DMS53 (cell line): ENCODE results near the gene MXRA7.

Source experiments
- DNase-seq: peaks from one replicate; lab custom pipeline; 2025; lab: John Stamatoyannopoulos, UW

MXRA7 gene

DNA sequence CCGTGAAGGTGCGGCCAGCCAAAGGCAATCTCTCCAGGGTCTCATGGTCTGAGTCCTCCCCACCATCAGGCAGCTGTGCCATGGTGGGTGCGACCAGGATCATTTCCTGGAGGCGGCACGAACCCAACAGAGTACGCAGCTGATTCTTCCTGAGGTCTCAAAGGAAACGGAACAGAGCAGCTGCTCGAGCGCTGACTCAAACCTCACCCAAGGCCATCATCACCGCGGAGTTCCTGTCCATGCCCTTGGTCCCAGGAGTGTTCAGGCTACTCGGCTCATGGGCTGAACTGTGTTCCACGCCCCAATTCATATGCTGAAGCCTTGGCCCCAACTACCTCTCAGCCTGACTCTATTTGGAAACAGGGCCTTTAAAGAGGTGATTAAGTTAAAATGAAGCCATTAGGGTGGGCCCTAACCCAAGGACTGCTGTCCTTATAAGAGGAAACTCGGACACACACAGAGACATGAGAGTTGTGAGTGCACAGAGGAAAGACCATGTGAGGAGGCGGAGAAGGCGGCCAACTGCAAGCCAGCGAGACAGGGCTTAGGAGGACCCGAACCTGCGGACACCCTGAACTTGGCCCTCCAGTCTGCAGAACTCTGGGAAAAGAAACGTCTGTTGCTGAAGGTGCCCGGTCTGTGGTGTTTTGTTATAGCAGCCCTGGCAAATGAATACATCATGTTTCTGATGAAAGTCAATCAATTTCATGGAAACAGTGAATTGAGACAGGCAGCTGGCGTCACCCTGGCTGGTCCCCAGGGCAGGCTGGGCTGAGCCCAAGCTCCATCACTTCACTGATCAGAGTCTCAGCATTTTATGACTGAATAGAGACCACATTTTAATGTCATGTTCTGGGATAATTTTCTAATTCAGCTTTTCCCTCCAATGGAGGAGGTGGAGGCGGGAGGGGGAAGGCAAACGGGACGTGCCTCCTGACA, 13.7 kb downstream of the MXRA7 start:
- no peak for DNase-seq

DNA sequence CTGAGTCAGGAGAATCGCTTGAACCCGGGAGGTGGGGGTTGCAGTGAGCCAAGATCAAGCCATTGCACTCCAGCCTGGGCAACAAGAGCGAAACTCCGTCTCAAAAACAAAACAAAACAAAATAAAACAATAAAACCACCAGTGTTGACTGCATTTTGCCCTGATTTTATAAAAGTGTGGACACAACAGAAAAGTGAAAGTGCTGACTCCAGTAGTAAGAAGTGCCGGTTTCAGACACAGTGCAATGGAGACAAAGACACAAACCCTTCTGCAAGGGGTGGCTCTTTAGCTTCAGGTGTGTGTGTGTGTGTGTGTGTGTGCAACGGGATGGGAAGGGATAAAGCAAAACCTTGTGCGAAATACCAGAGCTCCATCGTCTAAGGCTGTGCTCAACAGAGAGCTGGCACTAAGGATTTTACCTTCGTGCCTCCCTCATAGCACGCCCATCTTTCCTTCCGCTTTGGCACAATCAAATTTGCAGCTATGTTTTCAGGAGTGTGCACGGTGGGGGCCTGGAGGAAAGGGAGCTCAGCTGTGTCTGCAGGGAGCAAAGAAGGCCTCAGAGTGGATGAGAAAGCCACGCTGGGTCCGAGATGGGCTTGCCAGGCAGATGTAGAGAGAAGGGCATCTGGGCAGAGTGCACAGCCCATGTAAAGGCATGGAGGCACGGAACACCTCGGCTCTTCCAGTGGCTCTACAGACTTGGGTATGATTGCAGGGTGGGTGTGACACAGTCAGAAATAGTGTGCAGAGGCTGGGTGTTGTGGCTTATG, 15.5 kb downstream of the MXRA7 start:
- no peak for DNase-seq

DNA sequence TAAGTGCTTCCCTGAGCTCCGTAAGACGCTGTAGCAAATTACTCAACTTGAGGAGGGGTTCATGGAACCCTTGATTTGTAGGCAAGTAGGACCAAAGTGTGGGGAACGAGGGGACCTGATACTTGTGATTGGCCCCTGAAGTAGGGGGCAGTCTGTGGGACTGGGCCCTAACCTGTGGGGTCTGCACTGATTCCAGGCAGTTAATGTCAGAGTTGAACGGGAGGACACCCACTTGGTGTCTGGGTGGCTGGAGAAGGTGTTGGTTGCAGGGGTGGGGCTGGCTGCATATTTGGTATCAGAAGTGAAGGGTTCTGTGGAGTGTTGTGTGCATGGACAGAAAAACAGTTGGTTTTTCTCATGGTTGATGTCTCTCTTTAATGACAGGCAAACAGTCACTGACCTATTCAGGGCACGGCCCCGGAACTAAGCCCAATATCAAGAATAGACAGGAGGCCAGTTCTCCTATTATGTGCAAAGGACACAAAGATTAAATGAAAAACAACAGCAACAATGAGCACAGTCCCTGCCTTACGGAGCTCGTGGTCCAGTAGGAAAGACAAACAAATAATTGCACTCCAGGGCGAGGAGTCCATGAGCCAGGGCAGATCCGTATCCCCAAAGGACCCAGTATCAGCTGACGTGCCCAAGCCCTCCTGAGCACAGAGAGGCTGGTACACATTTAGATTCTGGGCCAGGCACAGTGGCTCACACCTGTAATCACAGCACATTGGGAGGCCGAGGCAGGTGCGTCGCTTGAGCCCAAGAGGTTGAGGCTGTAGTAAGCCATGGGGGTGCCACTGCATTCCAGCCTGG, 19.2 kb downstream of the MXRA7 start:
- DNase-seq: no peak

DNA sequence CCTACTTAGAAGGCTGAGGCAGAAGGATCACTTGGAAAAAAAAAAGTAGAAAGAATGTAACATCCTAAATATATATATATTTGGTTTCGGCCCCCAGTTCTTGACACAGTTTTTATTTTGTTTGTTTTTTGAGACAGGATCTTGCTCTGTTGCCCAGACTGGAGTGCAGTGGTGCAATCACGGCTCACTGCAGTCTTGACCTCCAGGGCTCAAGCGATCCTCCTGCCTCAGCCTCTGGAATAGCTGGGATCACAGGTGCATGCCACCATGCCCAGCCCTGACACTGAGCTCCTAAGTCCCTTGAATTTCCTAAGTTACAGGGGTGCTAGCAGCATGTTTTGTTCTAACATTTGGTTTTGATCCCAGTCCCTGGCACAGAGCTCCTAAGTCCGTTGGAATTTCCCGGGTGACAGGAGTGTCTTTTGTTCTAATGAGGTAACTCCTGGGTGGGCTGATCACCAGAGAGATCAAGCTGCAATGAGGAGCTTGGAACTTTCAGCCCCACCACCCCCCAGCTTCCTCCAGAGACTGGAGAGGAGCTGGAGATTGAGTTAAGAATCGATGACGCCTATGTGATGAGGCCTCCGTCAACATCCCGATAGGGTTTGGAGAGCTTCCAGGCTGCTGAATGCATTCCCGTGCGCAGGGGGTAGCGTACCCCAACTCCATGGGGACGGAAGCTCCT, 20.0 kb downstream of the MXRA7 start:
- DNase-seq: no peak

DNA sequence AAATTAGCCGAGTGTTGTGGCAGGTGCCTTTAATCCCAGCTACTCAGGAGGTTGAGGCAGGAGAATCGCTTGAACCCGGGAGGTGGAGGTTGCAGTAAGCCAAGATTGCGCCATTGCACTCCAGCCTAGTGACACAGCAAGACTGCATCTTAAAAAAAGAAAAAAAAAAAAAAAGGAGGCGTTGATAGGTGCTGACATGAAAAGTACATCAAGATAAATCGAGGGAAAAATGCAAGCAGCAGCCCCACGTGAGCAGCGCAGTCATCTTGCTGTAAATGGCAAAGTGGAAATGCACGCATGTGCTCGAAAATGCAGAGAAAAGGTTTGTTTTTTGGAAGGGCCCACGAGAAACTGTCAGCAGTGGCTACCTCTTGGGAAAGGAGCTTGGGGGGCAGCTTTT, 20.9 kb downstream of the MXRA7 start:
- no peak for DNase-seq

DNA sequence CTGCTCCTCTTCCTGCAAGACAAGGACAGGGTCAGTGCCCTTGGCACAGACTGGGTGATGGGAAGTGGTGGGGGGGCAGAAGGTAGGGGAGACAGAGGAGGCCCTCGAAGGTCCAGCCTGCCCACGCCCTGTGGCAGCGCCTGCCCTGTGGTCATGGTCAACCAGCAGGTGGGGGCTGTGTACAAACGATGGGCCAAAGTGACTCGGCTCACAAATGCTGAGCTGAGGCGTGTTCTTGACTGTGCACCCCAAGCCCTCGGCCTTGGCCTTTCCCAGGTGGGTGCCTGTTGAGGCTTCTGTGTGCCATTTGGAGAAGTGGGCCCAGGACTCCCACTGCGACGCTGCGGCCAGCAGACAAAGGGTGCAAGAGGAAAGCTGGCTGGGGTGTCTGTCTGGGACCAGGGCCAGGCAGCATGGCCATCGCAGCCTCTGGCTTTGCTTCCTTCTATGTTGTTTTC, 22.6 kb downstream of the MXRA7 start:
- DNase-seq: no peak

DNA sequence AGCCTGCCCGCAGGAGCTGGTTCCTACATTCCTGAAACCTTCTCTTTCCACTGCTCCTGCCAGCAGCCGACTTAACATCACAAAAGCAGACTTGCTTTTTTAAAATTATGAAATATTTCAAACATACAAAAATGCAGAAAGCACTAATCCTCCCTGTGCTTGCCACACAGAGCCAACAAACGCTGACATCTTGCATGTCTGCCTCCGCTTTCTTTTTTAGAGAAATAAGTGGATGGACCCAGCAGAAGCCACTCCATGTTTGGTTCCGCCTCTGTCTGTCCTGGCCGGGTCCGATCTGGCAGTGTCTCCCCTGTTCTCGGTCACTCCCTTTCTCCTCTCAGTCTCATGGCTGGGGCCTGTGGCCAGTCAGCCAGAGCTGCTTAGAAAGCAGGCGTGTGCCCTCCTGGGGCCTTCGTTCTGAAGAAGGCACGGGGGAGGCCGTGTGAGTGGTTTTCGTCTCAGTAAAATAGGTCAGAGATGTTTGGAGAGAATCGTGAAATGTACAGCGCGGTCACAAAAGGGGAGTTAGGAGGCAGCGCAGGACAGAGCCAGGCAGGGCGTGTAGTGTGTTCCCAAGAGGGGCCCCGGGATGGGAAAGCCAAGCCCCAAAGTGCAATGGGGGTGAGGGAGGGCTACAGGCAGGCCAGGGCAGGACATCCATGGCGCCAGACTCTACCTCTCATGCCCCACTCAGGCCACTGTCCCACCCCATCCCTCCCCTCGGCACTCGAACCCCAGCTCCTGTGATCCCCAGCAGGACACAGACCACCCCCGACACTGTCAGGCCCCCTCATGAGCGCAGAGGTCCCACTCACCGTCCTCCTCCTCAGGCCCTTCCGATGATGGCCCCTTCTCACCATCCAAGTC, 23.2 kb downstream of the MXRA7 start:
- no peak for DNase-seq

DNA sequence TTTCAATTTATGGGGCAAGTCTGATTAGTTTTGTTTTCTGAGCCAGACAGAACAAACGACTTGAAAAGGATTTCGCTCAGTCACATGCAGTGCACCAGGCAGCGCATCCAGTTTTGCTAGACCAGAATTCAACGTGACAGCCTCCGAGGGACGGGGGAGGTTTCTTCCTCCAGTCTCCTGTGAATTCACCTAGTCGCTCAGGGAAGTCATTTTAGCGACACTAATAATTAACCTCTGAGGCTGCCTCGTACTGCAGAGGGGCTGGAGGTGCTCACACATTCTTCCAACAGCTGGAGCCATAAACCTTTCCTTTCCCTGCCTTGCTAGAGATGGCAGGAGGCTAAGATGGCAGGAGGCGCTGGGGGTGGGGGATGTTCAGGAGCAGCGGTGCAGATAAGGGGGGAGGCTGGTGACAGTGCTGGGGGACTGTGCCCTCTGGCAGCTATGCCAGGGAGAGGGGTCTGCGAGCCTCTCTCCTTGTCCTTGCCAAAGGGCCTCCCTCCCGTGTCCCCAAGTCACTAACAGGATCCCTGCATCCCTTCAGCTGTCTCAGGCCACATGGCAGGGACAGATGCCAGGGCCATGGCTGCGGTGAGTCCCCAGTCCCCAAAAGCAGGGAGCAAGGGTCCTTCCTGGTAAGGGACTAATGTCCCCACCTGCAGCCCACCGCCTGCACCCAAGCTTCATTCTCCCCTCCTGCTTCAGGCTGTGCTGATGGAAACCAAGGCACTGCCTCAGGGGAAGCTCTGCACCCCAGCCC, 24.0 kb downstream of the MXRA7 start:
- no peak for DNase-seq

DNA sequence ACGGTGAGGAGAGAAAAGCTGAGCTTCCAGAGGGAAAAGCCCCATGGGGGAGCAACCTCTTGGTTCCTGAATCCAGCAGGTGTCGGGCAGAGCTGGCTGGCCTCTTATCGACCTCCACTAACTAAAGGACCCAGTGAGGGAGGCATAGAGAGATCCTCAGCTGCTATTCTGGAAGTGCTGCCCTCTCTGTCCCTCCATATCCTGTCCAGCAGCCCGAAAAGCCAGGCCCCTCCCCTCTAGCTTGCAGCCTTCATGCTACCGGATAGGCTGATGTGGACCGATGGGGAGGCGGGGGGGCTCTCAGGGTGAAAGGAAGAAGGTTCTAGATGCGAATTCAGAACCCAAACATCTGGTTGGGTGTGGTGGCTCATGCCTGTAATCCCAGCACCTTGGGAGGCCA, 24.9 kb downstream of the MXRA7 start:
- DNase-seq: no peak

DNA sequence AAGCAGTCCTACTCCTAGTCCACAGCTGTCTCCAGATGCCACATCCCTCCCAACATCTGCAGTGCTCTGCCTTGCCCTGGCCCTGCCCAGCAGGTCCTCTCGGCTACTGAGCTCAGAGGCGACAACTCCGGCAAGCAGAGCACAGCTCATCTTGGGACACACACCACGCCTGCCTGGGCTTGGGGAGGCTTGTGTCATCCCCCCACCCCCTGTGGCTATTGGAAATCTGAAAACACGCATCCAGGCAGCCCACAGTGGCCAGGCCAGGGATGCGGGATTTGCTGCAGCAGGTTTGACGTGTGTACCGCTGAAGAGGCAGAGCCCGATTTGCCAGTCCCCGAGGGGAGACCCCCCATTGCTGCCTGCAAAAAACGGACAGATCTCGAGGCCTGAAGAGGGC, 25.4 kb downstream of the MXRA7 start:
- DNase-seq: no peak

DNA sequence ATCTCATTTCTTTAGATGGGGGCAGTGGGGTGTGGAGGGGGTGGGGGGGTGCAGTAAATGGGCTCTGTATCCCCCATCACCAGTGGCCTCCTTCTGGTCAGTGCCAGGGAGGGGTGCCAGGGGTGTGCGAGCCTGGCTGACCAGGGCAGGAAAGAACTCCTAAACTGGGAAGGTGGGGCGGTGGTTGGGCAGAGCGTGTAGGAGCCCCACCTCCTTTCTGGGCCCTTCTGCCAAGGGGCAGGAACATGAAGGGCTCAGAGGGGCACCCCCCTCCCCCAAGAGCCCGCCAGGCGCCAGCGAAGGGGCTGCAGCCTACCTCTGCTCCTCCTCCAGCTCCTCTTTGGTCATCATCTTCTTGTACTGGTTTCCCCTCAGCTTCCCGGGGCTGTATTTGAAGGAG, 26.0 kb downstream of the MXRA7 start:
- no peak for DNase-seq

DNA sequence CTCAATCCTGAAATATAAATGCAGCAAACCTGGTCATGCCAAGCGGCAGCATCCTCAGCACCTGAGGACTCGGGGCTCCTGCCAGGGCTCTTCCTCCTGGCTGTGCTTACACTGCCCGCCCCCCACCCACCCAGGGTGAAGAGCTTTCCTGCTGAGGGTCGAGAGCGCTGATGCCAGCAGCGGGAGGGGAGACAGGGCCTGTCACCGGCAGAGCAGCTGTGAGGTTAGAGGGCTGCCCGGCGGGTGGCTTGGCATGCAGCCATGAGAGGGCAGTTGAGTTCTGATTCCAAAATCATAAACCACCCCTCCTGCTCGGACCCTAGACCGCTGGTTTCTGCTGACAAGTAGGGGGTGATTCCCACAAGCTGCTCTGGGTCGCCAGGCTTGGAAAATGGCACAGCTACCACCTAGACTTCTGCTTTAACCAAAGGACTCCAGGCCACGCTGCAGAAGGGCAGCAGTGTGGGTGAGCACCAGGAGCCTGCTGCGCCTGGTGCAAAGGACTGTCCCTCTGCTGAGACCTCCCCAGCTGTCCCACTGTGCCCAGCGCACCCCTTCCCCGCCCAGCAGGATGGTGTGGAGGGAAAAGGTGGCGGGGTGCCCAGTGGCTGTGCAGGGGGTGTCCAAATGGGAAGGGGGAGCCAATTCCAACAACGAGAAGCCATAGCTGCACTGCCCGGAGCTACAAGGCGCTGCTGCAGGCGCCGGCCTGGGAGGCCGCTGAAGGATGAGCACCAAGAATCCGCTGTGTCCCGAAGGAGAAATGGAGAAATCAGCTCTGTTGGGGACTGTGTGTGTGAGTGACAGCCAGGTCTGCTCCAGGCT, 26.6 kb downstream of the MXRA7 start:
- no peak for DNase-seq

DNA sequence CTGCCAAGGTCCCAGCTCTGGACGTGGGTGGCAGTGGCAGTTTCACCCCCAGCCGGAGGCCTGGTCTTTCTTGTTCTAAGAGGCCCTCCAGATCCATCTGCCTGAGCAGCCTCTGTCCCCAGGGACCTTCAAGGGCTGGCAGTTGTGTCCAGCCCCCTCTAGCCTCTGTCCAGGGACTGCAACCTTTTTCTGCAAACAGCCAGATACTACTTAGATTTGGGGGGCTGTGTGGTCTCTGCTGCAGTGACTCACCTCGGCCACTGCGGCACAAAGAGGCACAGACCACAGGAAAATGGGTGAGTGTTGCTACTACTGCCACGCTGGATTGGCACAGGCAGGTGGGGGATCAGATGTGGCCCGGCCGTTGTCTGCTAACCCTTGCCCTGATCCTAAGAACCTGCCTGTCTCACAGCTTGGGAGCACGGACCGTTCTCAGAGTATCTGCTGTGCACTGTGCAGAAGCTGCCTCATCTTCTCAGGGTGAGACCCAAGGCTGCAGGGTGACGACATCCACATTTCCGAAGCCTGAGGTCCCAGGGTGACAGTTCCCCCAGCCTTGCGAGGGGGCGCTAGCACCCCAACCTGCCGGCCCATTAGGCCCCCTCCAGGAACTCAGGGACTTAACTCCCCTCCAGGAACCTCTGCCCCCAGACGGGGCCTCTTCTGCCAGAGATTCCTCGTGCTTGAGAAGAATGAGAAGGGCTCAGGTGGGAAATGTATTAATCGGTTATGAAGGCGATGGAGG, 27.6 kb downstream of the MXRA7 start:
- no peak for DNase-seq

DNA sequence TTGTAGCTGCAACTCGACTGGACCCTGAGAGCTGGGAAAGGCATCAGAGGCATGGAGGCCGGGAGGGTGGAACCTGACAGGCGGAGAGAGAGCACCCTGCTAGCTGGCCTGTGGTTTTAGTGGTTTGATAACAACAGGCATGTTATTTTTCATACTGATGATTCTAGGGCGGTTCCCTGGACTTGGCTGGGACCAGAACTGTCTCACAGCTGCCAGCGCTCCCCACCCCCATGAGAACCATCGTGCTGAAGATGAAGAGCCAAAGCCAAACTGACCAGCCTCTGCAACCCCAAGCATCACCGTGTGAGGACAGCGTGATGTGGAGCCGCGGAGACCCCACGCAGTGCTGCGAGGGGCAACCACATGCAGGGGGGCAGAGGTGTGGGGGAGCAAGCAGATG, 28.5 kb downstream of the MXRA7 start:
- DNase-seq: no peak

DNA sequence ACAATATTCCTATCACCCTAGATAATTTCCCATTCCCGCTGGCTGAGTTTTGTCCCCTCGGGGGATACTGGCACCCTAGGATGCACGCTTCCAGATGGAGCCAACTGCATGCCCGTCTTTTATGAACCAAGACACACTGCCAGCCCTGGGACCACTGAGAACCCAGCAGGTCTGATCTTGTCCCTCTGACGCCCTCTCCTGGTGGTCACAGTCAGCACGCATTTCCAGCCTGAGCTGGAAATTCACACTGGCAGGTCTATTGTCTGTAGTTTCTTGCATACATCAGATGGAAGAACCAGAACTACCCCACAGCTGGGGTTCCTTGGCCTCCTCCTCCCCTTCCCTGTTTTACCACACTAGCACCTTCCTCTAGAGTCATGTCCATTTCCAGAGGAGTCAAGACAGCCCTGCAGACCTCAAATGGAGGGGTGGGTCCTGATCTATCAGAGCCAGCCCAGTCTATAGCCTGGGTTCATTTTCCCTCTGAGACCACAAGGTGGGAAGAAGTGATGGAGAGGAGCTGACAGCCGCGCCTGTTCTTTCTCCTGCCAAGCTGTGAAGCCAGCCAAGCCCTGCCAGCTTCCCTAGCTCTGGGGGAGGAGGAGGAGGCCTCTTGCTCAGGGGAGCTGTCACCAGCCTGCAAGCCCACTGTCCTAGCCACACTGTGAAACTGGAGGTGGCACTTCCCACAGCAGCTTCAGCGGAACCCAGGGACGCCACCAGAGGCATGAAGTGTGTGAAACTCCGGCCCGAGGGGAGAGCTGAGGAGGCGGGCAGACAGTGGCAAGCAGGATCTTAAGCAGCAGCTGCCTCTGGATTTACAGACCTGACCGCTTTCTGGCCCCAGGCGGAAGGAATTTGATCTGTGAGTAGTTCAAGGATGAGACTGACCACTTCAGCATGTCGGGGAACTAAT, 29.3 kb downstream of the MXRA7 start:
- DNase-seq: peak; percentile 83

DNA sequence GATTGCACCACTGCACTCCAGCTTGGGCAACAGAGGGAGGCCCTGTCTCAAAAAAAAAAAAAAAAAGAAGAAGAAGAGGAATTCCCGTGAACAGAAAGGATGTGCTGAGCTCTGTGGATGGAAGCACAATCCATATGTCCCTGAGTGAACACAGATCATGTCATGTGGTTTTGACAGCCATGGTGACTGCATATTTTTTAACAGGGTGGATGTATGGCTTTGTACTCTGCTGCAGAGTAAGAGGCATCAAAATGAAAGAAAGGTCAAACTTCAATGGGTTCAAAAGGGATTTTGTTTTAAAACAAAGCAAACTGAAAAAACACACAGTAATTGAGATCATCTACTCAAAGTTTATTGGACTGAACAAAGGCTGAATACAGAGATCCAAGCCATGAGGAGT, 31.5 kb downstream of the MXRA7 start:
- DNase-seq: no peak

DNA sequence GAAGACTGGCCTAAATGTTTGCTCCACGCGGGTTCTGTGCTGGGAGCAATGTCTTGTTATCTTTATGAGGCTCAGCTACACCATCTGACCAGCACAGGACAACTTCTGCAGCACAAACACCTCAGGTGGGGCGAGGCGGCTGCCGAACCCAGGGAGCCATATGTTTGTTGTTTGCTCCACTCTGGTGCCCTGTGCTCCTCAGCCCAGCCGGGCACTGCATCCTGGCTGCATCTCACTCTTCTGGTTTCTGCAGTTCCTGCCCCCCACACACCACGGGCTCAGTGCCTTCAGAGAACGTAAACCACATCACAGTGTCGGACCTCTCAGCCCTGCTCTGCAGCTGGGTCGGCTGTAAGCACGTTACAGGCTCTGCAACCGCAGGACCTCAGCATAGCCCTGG, 32.4 kb downstream of the MXRA7 start:
- no peak for DNase-seq
